K562 (cell line): ENCODE data around the gene VMP1. TPM values are rescaled to one million over a fixed set of nuclear protein-coding genes. Genes with fewer than 3 reads are reported as not detected.
A peak's percentile ranks its signal among the peaks of the same experiment; 100 is the strongest.

ENCODE experiments used
- EWSR1 ChIP-seq: fragments of 450-650 bp; IDR thresholded peaks from 2 replicates; pipeline ENCODE4 v1.6.1; 2018; ENCODE audit warnings: borderline replicate concordance, mild to moderate bottlenecking, low read depth, moderate library complexity; ENCODE audit not compliant: partially characterized antibody
- ZSCAN32 ChIP-seq: fragments of 450-650 bp; formaldehyde crosslinking; IDR thresholded peaks from 2 replicates; pipeline ENCODE4 v1.4.0; 2020; ENCODE audit warnings: mild to moderate bottlenecking, moderate library complexity
- polyA plus RNA-seq, 8 experiments: library from polyadenylated mRNA; depleted of rRNA in 4 of 8; stranded (reverse) in 5 of 8; unstranded in 3 of 8; fragments of >200 nt; fragmentation: Nextera tagmentation in 2 of 8; fragmentation: Illumina TruSeq in 1 of 8; extraction: Ambion mirVana in 2 of 8; extraction: Trizol in 1 of 8; gene quantifications; 2 replicates each; pipeline versions ENCODE4 v1.2.1 to v1.2.3, GENCODE V29; 2011 to 2014; ENCODE audit warnings: inconsistent platforms in 1 of 8, missing spikeins in 1 of 8
- total RNA-seq, 7 experiments: library from RNA; depleted of rRNA in 6 of 7; stranded (reverse); fragments of >200 nt in 6 of 7; fragmentation: Illumina TruSeq in 2 of 7; extraction: Trizol in 2 of 7; gene quantifications; 2 replicates each; pipeline versions ENCODE4 v1.2.1 to v1.2.3, GENCODE V29; 2011 to 2021; ENCODE audit warnings: low replicate concordance in 1 of 7
- TF ChIP-seq, protein P1 (sequence below): fragments of 250-450 bp; sonication (Bioruptor Pico); IDR thresholded peaks from 2 replicates; pipeline ENCODE4 v1.5.0; 2021; ENCODE audit warnings: mild to moderate bottlenecking, moderate library complexity
- TF ChIP-seq, protein P2 (sequence below), 3 experiments: fragments of 200-800 bp in 1 of 3; fragments of 250-450 bp in 1 of 3; fragments of 450-650 bp in 1 of 3; sonication (Bioruptor Pico) in 1 of 3; sonication (Bioruptor generic) in 1 of 3; formaldehyde crosslinking in 1 of 3; IDR thresholded peaks; 2 replicates each; pipeline versions ENCODE4 v1.6.1 to v1.8.0; 2016 to 2022; ENCODE audit warnings: mild to moderate bottlenecking in 2 of 3, missing genetic modification characterization in 2 of 3, missing compliant biosample characterization in 1 of 3, moderate library complexity in 1 of 3

VMP1 gene
- total and polyA plus RNA-seq, 9 of the 15 experiments (the other 6 are each of a cell fraction or from before 2014, with no cell fraction given) = 123 to 304 (median 151) TPM

DNA sequence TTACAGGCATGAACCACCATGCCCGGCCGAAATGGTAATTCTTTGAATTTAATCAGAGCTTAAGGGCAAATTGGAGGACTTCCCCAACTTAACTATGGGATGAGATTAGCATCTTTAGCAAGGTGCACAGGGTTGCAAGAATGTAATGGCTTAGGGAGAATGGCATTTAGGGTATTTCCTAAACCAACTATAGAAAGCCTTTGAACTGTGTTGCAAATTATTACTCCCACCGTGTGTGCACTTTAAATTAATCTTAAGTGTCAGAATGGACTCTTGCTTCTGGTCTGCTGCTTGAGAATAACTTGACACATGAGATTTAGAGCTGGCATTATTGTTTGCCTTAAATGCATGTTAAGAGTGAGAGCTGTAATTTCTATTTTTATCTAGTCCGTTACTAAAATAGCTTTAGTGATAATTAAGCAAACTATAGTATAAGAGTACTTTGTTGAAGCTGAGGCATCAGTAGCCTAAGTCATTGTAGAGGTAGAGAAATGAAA, 125.5 kb downstream of the VMP1 start (continued):
- TF ChIP-seq, protein P1, sequence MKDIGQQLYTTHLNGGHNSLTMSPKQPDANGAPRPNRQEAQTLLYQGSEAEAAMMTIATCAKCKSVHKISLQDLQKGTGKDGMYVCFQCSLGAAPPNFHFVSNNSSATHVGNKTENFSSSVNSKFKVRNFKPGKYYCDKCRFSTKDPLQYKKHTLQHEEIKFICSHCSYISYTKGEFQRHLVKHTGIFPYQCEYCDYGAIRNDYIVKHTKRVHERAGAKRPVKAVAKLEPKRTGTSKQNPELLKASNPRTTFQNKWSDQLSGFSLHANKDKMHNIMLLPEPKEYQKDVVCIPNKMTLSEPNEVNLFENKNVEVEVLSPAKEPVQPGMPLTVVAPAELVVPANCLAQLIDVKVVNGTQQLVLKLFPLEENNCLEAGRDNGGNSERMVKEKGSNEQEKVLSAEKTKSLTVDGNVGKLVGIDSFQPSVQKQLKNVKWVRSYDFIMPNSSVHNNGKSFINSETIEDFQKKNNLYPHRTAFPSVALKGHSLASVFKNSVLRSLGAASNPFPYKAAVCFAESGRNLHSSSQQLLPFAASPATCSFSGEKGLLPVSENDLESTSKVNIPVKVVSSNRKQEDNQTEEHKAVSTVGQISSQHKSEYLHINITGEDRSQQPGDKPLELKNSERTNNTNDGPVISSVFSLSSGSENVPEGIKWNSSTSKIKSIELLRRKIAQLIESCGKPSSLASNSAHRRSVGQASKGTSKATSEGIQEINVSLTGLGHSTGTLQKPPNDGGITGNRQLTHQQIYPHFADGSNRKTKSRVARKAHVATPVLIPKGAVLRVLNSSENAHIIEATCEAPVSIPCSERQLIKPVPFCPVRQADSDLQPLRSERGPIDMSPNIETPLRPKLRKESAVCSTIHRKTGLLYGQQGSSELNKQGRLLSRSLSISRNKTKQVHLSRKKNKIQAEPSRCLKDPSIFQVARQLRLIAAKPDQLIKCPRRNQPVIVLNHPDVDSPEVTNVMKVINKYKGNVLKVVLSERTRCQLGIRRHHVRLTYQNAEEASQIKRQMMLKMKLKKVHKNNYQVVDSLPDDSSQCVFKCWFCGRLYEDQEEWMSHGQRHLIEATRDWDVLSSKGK (CRISPR knock-in tag) = no peak
- TF ChIP-seq ZSCAN32 (no peak), EWSR1 (peak; percentile 39)
- TF ChIP-seq, protein P2, sequence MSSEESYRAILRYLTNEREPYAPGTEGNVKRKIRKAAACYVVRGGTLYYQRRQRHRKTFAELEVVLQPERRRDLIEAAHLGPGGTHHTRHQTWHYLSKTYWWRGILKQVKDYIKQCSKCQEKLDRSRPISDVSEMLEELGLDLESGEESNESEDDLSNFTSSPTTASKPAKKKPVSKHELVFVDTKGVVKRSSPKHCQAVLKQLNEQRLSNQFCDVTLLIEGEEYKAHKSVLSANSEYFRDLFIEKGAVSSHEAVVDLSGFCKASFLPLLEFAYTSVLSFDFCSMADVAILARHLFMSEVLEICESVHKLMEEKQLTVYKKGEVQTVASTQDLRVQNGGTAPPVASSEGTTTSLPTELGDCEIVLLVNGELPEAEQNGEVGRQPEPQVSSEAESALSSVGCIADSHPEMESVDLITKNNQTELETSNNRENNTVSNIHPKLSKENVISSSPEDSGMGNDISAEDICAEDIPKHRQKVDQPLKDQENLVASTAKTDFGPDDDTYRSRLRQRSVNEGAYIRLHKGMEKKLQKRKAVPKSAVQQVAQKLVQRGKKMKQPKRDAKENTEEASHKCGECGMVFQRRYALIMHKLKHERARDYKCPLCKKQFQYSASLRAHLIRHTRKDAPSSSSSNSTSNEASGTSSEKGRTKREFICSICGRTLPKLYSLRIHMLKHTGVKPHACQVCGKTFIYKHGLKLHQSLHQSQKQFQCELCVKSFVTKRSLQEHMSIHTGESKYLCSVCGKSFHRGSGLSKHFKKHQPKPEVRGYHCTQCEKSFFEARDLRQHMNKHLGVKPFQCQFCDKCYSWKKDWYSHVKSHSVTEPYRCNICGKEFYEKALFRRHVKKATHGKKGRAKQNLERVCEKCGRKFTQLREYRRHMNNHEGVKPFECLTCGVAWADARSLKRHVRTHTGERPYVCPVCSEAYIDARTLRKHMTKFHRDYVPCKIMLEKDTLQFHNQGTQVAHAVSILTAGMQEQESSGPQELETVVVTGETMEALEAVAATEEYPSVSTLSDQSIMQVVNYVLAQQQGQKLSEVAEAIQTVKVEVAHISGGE (CRISPR knock-in tag; IDR thresholded peaks at IDR 0.05) = peak in 1 of 3 experiments; percentile 86; a peak in 2 of 6 replicates
